PC-9 (cell line): ENCODE data around the gene TMEM176B.

Source experiments
- CTCF ChIP-seq: fragments of 200-600 bp; sonication (generic); conservative IDR thresholded peaks from 2 replicates; pipeline ENCODE4 v1.6.1; 2017; ENCODE audit warnings: mixed run types, antibody characterized with exemption, mild to moderate bottlenecking, moderate library complexity
- EZH2 ChIP-seq: fragments of 200-600 bp; sonication (generic); IDR thresholded peaks from 2 replicates; pipeline ENCODE4 v1.8.0; 2017; ENCODE audit warnings: antibody characterized with exemption, low read depth

GRCh38 chr7:150759479-150759878 lies 40.7 kb downstream of the TMEM176B start:
- TF ChIP-seq CTCF (no peak), EZH2 (no peak)
